WTC11 (cell line): ENCODE data around the gene CXCR1. TPM values are rescaled to one million over a fixed set of nuclear protein-coding genes. Genes with fewer than 3 reads are reported as not detected.

ENCODE experiments used
- ATAC-seq: fragments of 200-7000 bp; cut with Tn5 transposase; 2 replicates; pipeline ENCODE4 v1.10.0; 2021; ENCODE audit warnings: mild to moderate bottlenecking, moderate library complexity
- CTCF ChIA-PET: fragments of 300-600 bp; sonication (Branson Sonifier 250); formaldehyde crosslinking; loops from one replicate; lab custom pipeline; 2021; ENCODE audit warnings: antibody characterized with exemption; lab: Charles Lee
- POLR2A ChIA-PET: fragments of 350-600 bp; sonication (Branson Sonifier 250); formaldehyde crosslinking; loops from one replicate; lab custom pipeline; 2021; ENCODE audit warnings: antibody characterized with exemption; lab: Charles Lee
- DNase-seq: peaks from one replicate; pipeline ENCODE4 v3.0.0; 2021; ENCODE audit warnings: low spot score
- H3K27ac Mint-ChIP-seq: 2 replicates; pipeline ENCODE4 v1.8.0; 2021; ENCODE audit warnings: mixed read lengths
- H3K27me3 Mint-ChIP-seq: 2 replicates; pipeline ENCODE4 v1.8.0; 2021; ENCODE audit warnings: low read depth, mild to moderate bottlenecking, moderate library complexity, mixed read lengths
- H3K36me3 Mint-ChIP-seq: 2 replicates; pipeline ENCODE4 v1.8.0; 2021; ENCODE audit warnings: mixed read lengths
- H3K4me1 Mint-ChIP-seq: 2 replicates; pipeline ENCODE4 v1.8.0; 2022; ENCODE audit warnings: mixed read lengths
- H3K4me3 Mint-ChIP-seq: 2 replicates; pipeline ENCODE4 v1.8.0; 2021; ENCODE audit warnings: mild to moderate bottlenecking, moderate library complexity, mixed read lengths
- H3K9me3 Mint-ChIP-seq: 2 replicates; pipeline ENCODE4 v1.8.0; 2021; ENCODE audit warnings: mixed read lengths
- ARID4B ChIP-seq: sonication (generic); formaldehyde crosslinking; IDR thresholded peaks from 2 replicates; pipeline ENCODE4 v1.8.0; 2023; ENCODE audit warnings: missing genetic modification reagents, mild to moderate bottlenecking, borderline replicate concordance
- CREB1 ChIP-seq: sonication (generic); formaldehyde crosslinking; IDR thresholded peaks from 2 replicates; pipeline ENCODE4 v1.8.0; 2023; ENCODE audit warnings: mild to moderate bottlenecking, missing genetic modification reagents
- E2F1 ChIP-seq: sonication (generic); formaldehyde crosslinking; IDR thresholded peaks from 2 replicates; pipeline ENCODE4 v1.8.0; 2022; ENCODE audit warnings: mild to moderate bottlenecking, missing genetic modification reagents
- E2F4 ChIP-seq: sonication (generic); formaldehyde crosslinking; IDR thresholded peaks from 2 replicates; pipeline ENCODE4 v1.8.1; 2022; ENCODE audit warnings: low read depth, mild to moderate bottlenecking, moderate library complexity, missing genetic modification reagents, borderline replicate concordance
- ERG ChIP-seq: fragments of 250-450 bp; sonication (Bioruptor Pico); IDR thresholded peaks from 2 replicates; pipeline ENCODE4 v1.8.0; 2021; ENCODE audit warnings: mild to moderate bottlenecking
- GTF2I ChIP-seq: fragments of 250-450 bp; sonication (Bioruptor Pico); conservative IDR thresholded peaks from 2 replicates; pipeline ENCODE4 v1.4.0; 2021; ENCODE audit warnings: mild to moderate bottlenecking
- JUN ChIP-seq: sonication (generic); formaldehyde crosslinking; IDR thresholded peaks from 2 replicates; pipeline ENCODE4 v1.8.0; 2023; ENCODE audit warnings: mild to moderate bottlenecking, missing genetic modification reagents
- MAX ChIP-seq: sonication (generic); formaldehyde crosslinking; IDR thresholded peaks from 2 replicates; pipeline ENCODE4 v1.8.0; 2022; ENCODE audit warnings: mild to moderate bottlenecking, missing genetic modification reagents
- MXD4 ChIP-seq: fragments of 250-450 bp; sonication (Bioruptor Pico); IDR thresholded peaks from 2 replicates; pipeline ENCODE4 v1.8.0; 2021; ENCODE audit warnings: mild to moderate bottlenecking, moderate library complexity, borderline replicate concordance
- NFE2L1 ChIP-seq: sonication (generic); formaldehyde crosslinking; IDR thresholded peaks from 2 replicates; pipeline ENCODE4 v1.8.1; 2023; ENCODE audit warnings: missing genetic modification reagents
- STAT6 ChIP-seq: sonication (generic); formaldehyde crosslinking; conservative IDR thresholded peaks from 2 replicates; pipeline ENCODE4 v1.8.1; 2023; ENCODE audit warnings: mild to moderate bottlenecking, low read depth, missing genetic modification reagents, moderate library complexity
- ZNF121 ChIP-seq: sonication (generic); formaldehyde crosslinking; IDR thresholded peaks from 2 replicates; pipeline ENCODE4 v1.8.0; 2023; ENCODE audit warnings: missing genetic modification reagents
- ZNF416 ChIP-seq: fragments of 250-450 bp; sonication (Bioruptor Pico); IDR thresholded peaks from 2 replicates; pipeline ENCODE4 v1.9.0; 2021; ENCODE audit warnings: mild to moderate bottlenecking, inconsistent platforms
- total RNA-seq: library from RNA; stranded (reverse); gene quantifications from 3 replicates; pipeline ENCODE4 v1.2.3, GENCODE V29; 2021
- TF ChIP-seq, protein P1 (sequence below): fragments of 250-450 bp; sonication (Bioruptor Pico); IDR thresholded peaks from 2 replicates; pipeline ENCODE4 v1.9.0; 2021; ENCODE audit warnings: moderate library complexity, mild to moderate bottlenecking, inconsistent platforms, borderline replicate concordance
- TF ChIP-seq, protein P2 (sequence below): fragments of 250-450 bp; sonication (Bioruptor Pico); IDR thresholded peaks from 2 replicates; pipeline ENCODE4 v1.9.0; 2021; ENCODE audit warnings: mild to moderate bottlenecking, borderline replicate concordance
- TF ChIP-seq, protein P3 (sequence below): fragments of 250-450 bp; sonication (Bioruptor Pico); IDR thresholded peaks from 2 replicates; pipeline ENCODE4 v2.1.2; 2022; ENCODE audit warnings: mild to moderate bottlenecking, moderate library complexity

CXCR1 gene
- total RNA-seq, 1 experiment from 2014 or later: not detected

DNA sequence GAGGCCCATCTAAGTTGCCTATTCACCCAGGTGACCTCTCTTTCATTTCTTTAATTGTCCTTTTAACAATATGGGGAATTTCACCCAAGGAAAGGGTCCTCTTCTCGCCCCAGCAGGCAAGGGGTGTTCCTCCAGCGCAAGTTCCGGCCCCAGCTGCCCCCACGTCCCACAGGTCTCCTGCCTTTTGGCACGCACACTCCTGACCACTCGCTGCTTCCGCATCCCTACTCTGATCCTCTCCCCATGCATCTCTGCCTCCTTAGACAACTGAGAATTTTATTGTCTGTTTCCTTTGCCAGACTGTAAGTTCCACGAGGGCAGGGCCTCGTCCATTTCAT, 49.5 kb upstream of the CXCR1 start (continued):
- TF ChIP-seq MAX (CRISPR knock-in tag) (no peak; the same call in 1 of the 2 replicates), GTF2I (CRISPR knock-in tag) (no peak), CREB1 (no peak), ZNF121 (CRISPR knock-in tag) (no peak), MXD4 (CRISPR knock-in tag) (no peak), JUN (CRISPR knock-in tag) (no peak), ZNF416 (CRISPR knock-in tag) (no peak)
- TF ChIP-seq, protein P1, sequence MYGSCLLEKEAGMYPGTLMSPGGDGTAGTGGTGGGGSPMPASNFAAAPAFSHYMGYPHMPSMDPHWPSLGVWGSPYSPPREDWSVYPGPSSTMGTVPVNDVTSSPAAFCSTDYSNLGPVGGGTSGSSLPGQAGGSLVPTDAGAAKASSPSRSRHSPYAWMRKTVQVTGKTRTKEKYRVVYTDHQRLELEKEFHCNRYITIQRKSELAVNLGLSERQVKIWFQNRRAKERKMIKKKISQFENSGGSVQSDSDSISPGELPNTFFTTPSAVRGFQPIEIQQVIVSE (CRISPR knock-in tag): no peak
- TF ChIP-seq, protein P2, sequence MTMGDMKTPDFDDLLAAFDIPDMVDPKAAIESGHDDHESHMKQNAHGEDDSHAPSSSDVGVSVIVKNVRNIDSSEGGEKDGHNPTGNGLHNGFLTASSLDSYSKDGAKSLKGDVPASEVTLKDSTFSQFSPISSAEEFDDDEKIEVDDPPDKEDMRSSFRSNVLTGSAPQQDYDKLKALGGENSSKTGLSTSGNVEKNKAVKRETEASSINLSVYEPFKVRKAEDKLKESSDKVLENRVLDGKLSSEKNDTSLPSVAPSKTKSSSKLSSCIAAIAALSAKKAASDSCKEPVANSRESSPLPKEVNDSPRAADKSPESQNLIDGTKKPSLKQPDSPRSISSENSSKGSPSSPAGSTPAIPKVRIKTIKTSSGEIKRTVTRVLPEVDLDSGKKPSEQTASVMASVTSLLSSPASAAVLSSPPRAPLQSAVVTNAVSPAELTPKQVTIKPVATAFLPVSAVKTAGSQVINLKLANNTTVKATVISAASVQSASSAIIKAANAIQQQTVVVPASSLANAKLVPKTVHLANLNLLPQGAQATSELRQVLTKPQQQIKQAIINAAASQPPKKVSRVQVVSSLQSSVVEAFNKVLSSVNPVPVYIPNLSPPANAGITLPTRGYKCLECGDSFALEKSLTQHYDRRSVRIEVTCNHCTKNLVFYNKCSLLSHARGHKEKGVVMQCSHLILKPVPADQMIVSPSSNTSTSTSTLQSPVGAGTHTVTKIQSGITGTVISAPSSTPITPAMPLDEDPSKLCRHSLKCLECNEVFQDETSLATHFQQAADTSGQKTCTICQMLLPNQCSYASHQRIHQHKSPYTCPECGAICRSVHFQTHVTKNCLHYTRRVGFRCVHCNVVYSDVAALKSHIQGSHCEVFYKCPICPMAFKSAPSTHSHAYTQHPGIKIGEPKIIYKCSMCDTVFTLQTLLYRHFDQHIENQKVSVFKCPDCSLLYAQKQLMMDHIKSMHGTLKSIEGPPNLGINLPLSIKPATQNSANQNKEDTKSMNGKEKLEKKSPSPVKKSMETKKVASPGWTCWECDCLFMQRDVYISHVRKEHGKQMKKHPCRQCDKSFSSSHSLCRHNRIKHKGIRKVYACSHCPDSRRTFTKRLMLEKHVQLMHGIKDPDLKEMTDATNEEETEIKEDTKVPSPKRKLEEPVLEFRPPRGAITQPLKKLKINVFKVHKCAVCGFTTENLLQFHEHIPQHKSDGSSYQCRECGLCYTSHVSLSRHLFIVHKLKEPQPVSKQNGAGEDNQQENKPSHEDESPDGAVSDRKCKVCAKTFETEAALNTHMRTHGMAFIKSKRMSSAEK (CRISPR knock-in tag): no peak

GRCh38 chr2:218214116-218214515, 47.4 kb upstream of the CXCR1 start:
- Mint-ChIP-seq H3K36me3 (no peaks in the 10 kb centered on the region), H3K27ac (no peak overlapping the region), H3K9me3 (peaks cover 8% of the 10 kb centered on the region), H3K27me3 (peaks cover 10% of the 10 kb centered on the region), H3K4me1 (peaks cover 18% of the 10 kb centered on the region), H3K4me3 (no peak overlapping the region)
- POLR2A ChIA-PET: no interaction called here
- CTCF ChIA-PET: no interaction called here
- DNase-seq (no peak), ATAC-seq (no peak)
- TF ChIP-seq, protein P3, sequence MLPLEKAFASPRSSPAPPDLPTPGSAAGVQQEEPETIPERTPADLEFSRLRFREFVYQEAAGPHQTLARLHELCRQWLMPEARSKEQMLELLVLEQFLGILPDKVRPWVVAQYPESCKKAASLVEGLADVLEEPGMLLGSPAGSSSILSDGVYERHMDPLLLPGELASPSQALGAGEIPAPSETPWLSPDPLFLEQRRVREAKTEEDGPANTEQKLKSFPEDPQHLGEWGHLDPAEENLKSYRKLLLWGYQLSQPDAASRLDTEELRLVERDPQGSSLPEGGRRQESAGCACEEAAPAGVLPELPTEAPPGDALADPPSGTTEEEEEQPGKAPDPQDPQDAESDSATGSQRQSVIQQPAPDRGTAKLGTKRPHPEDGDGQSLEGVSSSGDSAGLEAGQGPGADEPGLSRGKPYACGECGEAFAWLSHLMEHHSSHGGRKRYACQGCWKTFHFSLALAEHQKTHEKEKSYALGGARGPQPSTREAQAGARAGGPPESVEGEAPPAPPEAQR (CRISPR knock-in tag): no peak
- TF ChIP-seq, protein P1 (CRISPR knock-in tag): no peak
- no peak for TF ChIP-seq E2F4 (CRISPR knock-in tag)
- no peak for TF ChIP-seq STAT6 (CRISPR knock-in tag)
- TF ChIP-seq ARID4B (CRISPR knock-in tag): no peak
- no peak for TF ChIP-seq ERG (CRISPR knock-in tag)
- TF ChIP-seq NFE2L1 (CRISPR knock-in tag): no peak
- TF ChIP-seq E2F1 (CRISPR knock-in tag): no peak
